ENCODE measurements around the gene DUSP10. TPM values are rescaled to one million over a fixed set of nuclear protein-coding genes. Genes with fewer than 3 reads are reported as not detected.

DUSP10 gene
- total RNA-seq (2014; rRNA removed; shearing (Covaris generic)): 1.7 and 2.5 TPM in 2 replicates
- polyA plus RNA-seq (2014; cell fraction: nucleus; rRNA removed): 0.07 TPM in 1 of 2 replicates, not detected in the other

DNA sequence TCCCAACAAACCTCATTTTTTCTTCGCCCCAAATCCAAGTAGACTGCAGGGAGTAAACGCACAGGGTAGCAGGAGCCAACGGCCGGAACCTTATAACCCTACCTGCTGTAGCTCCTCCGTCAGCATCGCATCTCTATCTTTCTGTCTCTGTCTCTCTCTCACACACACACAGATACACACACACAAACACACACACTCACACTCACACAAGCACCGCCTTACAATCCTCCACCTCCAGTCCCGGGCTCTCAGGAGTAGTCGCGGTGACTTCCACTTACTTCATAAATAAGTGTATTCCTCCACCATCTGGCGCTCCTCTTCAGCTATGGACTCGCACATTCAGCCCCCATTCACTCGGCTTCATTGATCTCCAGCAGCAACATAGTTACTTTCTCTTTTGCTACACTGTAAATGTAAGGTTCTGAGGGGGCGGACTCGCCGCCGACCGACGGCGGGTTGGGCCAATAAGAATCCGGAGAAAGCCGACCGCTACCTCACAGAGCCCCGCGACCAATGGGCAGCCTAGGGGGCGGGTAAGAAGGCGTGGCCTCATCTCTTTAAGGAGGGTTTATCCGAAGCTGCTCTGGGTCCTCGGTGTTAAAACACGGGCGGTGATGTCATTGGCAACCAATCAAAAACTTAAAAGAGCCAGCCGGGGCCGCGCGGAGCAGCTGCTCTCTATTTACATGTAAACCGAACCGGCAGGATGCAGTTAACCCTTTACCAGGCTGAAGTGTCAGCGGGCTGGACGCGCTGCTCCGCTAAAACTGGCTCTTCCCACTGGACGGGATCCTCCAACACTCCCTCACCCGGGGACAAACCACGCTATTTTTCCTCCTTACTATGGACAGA is at the start of gene DUSP10:
DUSP10 (minus strand) TSS at position 387 of the 852 bp plus-strand sequence. CDS start 2,345 bp downstream, outside the sequence.
- DNase-seq (ENCODE audit: extremely low read depth, low read depth): peak; percentile 99

DNA sequence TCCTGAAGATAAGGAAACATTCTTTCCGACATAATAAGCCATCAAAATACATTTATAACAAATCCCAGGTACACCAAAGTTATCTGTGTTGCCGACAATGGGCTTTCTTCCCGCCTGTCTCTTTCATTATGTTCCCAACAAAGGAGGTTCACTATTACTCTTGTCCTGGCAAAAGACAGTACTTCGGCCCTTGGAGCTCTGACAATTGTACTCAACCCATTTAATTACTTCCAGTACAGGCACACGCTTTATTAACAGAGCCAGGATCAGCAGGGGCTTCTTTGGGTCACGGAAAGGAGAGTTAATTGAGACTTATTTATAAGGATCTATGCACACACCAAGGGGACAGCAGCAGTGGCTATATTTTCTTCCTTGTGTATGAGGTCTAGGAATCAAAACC is 46.6 kb upstream of the DUSP10 start:
- DNase-seq (ENCODE audit: extremely low read depth, low read depth): no peak

DNA sequence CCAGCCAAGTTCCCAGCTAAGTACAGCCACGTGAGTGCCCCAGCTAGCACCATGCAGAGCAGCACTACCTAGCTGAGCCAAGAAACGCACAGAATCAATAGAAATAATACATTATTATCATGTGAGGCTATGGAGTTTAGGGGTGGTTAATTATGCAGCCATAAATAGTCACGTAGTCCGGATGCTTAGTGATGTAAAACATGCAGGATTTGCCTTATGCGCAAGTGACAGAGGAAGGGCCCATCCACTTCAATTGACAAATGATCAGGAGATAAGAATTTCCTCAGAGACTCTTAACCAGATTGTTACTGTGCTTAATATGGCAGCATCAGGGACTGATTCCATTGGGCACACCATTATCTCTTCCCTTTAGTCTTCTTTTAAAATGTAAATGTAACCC is 44.8 kb upstream of the DUSP10 start:
- no peak for DNase-seq (ENCODE audit: extremely low read depth, low read depth)

DNA sequence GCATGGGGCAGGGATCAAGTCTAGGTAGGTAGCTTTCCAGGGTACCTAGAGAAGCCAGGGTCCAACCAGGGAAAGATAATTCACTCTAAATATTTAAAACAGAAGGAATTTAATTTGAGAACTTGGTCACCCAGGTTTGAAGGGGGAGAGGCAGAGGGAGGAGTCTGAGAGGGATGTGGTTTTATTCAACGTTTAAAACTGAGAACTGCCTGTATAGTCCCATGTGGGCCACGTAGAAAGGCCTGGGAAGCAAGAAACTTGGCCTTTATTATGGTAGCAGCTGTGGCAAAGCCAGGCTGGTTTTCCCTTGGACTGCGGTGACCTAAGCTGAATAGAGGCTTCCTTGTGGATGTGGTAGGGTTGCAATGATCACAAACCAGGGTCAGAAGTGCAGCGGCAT is 42.0 kb upstream of the DUSP10 start:
- DNase-seq (ENCODE audit: extremely low read depth, low read depth): no peak

DNA sequence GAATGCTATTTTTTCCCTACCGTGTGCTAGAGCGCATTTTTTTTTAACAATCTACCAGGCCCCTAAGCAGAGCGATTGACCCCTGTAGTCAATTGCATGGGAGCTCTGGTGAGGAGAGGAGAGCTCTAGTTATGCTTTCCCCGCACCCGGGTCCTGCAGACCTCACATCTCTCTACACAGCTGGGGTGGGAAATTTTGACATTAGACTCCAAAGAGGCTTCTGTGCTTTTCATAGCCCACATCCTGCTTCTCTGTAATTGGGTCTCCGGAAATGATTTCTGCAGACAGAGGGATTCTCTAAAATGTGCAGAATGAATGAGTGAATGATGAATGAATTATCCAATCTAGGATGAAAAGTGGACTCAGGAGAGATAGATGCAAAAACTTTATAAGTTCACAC is 41.5 kb upstream of the DUSP10 start:
- DNase-seq (ENCODE audit: extremely low read depth, low read depth): no peak

DNA sequence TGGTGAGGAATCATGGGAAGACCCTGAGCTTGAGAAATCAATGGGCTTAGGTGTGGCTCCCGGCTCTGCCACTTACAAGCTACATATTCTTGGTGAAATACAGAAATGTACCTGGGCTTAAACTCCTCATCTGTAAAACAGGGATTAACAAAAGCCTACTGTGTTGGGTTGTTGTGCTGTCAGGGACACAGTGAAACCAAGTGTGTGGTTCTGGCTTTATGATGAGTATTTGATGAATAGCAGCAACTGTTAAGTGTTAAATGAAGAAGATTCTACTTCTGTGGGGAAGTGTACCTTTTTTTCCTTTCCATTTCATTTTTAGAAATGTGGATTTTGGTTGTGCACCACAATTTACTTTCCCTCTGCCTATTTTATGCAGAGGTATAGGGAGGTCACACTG is 41.1 kb upstream of the DUSP10 start:
- DNase-seq (ENCODE audit: extremely low read depth, low read depth): no peak

DNA sequence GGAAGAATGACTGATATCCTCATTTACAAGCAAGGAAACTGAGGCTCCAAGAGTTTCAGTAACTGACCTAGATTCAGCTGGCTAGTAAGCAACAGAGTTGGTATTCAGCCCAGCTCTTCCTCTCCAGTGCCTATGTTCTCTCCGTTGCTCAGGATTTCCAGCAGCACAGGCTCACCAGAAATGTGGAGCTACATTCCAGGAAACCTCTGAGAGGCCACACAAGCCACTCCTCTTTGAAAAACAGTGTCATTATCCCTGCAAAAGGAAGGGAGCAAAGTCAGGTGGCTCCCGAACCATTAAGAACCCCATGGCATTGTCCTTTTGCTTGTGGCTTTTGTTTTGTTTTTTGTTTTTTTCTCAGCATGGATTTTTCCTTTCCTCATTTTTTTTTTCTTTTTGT is 40.6 kb upstream of the DUSP10 start:
- DNase-seq (ENCODE audit: extremely low read depth, low read depth): no peak

DNA sequence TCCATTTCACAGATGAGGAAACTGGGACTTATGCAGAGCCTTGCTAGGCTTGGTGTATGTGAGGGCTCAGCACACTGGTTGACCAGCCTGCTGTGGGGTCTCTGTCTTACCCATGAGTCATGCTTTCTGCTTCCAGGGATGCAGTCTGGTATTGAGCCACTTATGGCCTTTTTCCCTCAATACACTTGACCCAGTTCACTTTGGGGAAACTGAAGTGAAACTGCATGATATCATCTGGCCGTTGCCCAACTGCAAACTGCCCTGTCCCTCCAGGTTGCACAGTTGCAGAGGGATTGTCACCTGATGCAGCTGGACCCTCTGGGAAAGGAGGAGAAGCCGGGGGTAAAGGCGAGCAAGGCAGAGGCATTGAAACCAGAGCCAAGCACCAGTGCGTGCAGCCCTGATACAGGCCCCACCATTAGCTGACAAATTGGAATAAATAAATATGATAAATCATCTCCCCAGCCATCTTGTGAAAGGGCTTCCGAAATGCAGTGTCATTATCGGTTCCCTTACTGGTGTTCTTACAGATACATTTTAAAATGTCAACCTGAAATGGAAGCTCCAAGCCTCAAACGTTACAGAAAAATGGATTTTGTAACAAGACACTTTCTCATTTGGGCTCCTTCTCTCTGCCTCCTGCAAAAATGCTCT is 39.3 kb upstream of the DUSP10 start:
- DNase-seq (ENCODE audit: extremely low read depth, low read depth): no peak

DNA sequence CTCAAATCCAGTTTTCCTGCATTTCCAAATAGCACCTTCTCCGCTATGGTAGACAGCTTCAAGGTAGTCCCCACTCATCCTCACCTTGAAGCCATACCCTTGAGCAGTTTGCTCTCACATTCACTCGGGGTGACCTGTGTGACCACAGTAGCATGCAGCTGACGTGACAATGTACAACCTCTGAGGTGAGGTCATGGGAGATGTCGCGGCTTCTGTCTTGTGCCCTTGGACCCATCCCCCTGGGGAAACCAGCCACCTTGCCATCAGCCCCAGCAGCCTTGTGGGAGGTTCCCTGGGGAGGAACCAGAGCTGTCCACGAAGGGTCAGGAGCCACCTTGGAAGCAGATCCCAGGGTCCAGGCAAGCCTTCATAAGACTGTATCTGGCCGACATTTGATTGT is 38.3 kb upstream of the DUSP10 start:
- no peak for DNase-seq (ENCODE audit: extremely low read depth, low read depth)

DNA sequence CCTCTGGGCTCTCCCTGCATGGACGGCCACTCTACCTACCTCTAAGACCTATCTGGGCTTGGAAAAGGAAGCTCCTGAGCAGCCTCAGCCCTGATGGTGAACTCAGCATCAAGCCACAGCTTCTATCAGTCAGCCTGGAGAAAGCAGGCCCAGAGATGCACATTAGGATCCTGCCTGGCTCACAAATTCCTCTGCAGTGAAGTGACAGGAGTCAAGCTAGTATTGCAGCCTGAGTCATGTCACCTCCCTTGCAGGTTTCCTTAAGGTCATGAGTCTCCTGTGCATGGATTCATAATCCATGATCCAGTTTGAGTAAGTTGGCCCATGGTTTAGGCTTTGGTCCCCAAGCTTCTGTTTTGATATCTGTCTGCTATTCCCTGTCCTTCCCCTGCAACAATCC is 37.9 kb upstream of the DUSP10 start:
- DNase-seq (ENCODE audit: extremely low read depth, low read depth): no peak

DNA sequence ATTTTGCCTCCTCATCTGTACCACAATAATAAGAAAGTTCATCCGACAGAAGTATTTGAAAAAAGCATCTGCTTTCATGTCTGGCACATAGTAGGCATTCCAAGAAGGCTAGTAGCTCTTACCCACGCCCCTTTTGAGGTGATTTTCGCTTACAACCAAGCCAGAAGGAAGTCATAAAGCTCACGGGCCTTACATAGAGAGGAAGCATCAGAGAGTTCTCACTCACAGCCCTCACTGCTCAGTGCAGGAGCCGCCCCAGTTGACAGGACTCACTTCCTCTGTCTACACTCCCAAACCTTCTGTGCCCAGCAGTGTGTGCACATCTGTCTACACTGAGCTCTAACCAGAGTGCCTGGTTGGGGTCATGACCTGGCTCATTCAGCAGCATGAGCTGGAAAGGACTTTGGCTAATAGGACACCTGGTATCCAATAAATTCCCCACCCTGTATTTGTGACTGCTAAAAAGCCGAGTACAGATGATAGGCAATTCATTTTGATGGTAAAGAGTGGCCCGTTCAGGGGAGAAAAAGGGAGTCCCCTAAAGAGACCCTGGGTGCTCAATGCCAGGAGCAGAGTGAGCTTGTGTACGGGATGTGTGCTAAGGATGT is 36.8 kb upstream of the DUSP10 start:
- DNase-seq (ENCODE audit: extremely low read depth, low read depth): no peak

DNA sequence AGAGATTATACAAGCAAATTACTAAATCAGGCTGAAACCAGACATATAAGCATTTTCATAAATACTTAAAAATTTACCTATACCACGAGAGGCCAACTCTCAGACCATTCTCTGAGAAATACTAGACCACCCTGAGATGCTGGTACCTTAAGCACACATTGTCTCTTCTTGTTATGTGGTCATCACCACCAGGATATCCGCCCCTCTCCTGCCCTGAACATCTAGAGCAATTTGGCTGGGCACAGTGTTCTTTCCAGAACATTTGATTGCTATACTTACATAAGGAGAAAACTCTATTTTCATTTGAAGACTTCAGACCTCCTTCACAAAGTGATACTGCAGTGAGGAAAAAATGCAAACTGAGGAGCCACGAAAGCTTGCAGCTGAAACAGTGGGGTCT is 36.2 kb upstream of the DUSP10 start:
- no peak for DNase-seq (ENCODE audit: extremely low read depth, low read depth)

DNA sequence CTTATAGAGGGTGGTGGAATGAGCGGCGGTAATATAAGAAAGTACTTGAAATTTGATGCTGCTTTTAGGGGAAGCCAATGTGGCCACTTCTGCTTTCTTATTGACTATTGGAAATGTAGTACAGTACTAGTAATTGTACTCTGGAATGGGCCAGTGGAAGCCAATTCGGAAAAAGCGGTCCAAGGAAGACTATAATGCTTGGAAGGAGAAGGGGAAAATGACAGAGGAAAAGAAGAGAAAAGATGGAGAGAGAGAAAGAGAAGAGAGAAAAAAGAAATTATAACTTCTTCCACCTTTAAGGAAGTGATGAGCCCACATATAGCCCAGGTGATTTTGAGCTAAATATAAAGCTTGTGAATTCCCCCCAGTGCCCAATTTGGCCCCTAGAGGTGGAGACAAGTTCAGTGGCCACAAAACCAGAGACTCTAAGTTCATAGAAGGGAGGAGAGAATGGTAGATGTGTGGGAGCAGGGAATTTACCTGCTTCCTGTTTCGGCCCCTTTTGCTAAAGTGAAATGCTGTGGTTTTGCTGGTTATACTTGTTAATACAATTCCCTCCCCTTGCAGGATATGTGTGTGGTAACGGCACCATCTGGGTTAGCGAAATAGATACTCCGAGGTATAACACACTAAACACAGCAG is 35.7 kb upstream of the DUSP10 start:
- DNase-seq (ENCODE audit: extremely low read depth, low read depth): no peak

DNA sequence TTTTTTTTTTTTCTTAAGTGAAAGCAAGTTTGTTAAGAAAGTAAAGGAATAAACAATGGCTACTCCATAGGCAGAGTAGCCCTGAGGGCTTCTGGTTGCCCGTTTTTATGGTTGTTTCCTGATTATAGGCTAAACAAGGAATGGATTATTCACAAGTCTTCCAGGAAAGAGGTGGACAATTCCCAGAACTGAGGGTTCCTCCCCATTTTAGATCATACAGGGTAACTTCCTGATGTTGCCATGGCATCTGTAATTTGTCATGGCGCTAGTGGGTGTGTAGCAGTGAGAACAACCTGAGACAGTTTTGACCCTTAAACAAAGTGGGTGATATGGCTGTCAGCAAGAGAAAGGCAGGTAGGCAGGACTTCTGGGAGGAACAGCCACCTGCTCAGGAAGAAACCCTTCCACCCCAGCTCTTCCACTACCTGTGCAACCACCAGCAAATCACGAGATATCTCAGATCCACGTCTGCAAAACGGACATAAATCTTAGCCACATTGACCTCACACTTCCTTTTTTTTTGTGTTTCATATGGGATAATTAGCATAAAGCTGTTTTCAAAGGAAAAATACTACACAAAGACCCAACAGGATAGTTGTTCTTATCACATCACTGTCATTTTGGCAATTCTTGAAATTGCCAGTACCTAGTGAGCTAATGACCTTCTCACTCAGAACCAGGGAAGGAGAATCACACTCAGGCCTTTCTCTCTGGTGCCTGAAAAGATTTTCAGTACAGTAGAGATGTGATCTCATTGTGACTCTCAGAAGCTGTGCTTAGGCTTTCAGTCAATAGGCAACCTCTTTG is 34.8 kb upstream of the DUSP10 start:
- no peak for DNase-seq (ENCODE audit: extremely low read depth, low read depth)

DNA sequence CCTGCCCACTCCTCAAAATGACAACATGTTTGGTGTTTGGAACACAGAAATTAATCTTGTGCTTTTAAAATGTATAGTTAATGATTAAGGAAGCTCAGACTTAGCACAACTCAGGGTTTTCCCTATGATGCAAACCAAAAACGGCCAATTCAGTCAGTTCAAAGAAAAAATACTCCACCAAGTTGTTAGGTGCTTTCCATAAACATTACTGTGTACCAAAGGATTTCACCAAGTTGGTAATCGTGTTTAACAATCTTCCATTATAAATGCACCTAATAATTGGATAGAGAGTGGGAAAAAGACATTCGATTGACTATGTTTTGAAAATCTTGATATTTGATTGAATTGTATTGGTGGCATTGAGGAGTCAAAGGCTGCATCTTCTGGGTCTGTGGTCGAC is 33.3 kb upstream of the DUSP10 start:
- no peak for DNase-seq (ENCODE audit: extremely low read depth, low read depth)

DNA sequence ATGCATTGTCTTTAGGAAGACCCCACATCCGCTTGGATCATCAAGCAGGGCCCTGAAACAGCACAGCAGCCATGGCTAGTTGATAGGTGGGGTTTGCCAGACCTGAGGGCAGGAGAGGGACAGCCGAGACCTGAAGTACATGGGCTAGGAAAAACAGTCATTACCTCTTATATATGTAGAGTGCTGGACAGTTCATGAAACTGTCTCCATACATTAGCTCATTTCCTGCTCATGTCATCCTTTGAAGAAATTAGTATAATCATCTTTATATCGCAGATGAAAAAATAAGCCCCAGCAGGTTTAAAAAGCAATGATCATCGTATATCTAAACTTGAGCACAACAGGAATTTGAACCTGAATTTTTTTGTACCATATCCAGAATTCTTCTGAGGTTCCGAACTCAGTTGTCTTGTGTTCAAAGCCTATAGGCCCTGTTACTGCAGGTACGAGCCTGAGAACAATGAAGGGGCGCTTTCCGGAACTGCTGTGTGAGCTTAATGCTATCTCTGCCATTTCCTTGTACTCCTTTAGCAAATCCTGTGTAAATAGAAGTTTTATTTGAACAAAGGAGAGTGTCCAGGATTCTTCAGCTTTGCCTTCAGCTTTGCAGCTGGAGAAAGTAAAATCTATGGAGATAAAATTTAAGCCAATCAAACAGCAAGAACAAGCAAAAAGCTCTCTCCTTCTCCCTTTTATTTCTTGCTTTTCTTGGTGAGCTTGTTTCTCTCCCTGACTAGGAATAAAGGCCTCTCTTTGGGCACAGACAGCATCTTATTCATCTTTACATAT is 32.4 kb upstream of the DUSP10 start:
- DNase-seq (ENCODE audit: extremely low read depth, low read depth): no peak

DNA sequence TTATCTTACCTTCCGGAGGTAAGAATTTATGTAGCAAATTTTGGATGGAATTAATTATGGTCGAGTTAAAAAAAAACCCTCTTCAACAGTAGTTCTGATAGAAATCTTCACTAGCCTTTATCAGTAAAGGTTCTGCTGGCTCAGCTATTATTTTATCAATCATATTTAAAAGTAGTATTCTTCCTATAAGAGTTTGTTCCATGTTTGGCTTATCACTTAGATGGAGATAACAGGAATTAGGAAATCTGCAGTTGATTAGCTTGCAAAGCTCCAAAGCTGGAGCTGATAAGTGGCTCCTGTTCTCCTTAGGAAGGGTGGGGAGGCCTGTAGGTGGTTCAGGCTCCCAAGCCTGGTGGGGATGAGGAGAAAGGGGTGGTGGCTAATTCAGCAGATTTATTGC is 31.5 kb upstream of the DUSP10 start:
- no peak for DNase-seq (ENCODE audit: extremely low read depth, low read depth)

DNA sequence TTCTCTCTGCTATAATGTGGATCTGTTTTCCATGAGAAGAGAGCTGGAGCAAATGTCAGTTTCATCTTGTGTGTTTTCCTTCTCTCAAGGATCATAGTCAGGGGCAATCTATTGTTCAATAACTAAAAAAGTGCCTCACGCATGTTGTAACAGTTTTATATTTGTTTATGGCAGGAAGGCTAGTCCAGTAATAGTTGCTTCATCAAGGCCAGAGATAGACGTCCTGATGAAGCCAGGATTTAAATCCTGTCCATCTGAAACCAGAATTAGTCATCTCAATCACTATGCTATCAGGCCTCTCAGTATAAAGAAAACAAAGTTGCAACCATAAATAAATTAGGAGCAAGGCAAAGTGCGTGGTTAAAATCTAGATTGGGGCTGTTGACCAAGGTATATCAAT is 30.2 kb upstream of the DUSP10 start:
- DNase-seq (ENCODE audit: extremely low read depth, low read depth): no peak

DNA sequence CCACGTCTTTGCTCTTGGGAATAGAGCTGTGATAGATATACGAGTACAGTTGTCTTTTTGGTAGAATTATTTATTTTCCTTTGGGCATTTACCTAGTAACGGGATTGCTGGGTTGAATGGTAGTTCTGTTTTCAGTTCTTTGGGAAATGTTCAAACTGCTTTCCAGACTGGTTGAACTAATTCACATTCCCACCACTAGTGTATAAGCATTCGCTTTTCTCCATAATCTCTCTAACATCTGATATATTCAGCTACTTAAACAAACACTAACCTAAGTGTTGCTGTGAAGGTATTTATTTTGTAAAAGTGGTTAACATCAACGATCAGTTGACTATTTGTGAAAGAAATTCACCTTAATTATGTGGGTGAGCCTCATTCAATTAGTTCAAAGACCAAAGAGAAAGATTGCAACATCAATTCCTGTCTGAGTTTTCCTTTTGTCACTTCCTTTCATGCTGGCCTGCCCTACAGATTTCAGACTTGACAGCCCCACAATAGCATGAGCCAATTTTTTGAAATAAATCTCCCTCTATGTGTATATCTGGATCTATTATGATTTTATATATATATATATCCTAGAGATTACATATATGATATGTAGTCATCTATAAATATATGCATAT is 26.7 kb upstream of the DUSP10 start:
- DNase-seq (ENCODE audit: extremely low read depth, low read depth): no peak
